H1 (cell line): Measurements from ENCODE around the gene CAMK2N2. TPM values are rescaled to one million over a fixed set of nuclear protein-coding genes. Genes with fewer than 3 reads are reported as not detected.

ENCODE experiments used
- ASH2L ChIP-seq: fragments of 200-600, 300-600 bp; sonication (generic); IDR thresholded peaks from one replicate; pipeline ENCODE4 v1.7.1; 2017; ENCODE audit warnings: low read length
- EGR1 ChIP-seq: IDR thresholded peaks from 2 replicates; pipeline ENCODE4 v1.6.1; 2011; ENCODE audit warnings: low read depth, low read length, borderline replicate concordance
- HDAC6 ChIP-seq: IDR thresholded peaks from one replicate; pipeline ENCODE4 v1.7.1; 2012; ENCODE audit warnings: low read depth, mild to moderate bottlenecking, inconsistent platforms, low read length, moderate library complexity
- KDM5A ChIP-seq: fragments of 200-600 bp; IDR thresholded peaks from 2 replicates; pipeline ENCODE4 v1.7.1; 2012; ENCODE audit warnings: mild to moderate bottlenecking, low read length, inconsistent platforms, mixed read lengths
- POLR2A ChIP-seq, 2 experiments: IDR thresholded peaks; 1 replicate in 1 of 2; 2 replicates in 1 of 2; pipeline ENCODE4 v1.6.1; 2011; ENCODE audit warnings: low read depth in 2 of 2, low read length in 2 of 2, mild to moderate bottlenecking in 2 of 2; ENCODE audit errors: control extremely low read depth in 1 of 2
- TAF1 ChIP-seq: IDR thresholded peaks from 2 replicates; pipeline ENCODE4 v1.6.1; 2011; ENCODE audit warnings: mild to moderate bottlenecking, low read depth, low read length
- TAF7 ChIP-seq: optimal IDR thresholded peaks from 2 replicates; pipeline ENCODE3; 2011; ENCODE audit warnings: low read depth, mild to moderate bottlenecking, inconsistent platforms, low read length, moderate library complexity, borderline replicate concordance
- polyA plus RNA-seq, 7 experiments: library from polyadenylated mRNA; depleted of rRNA in 3 of 7; stranded (reverse) in 5 of 7; unstranded in 2 of 7; fragments of >200 nt in 5 of 7; fragments of 200-250 nt in 2 of 7; gene quantifications; 1 replicate in 5 of 7; 2 replicates in 1 of 7; 4 replicates in 1 of 7; pipeline versions ENCODE4 v1.2.1 to v1.2.3, GENCODE V29; 2011 to 2013; ENCODE audit warnings: missing spikeins in 2 of 7, mixed read lengths in 2 of 7
- total RNA-seq: library from RNA; stranded (reverse); fragmentation: NEBNext Ultra II Directional; extraction: Animal tissue kit (Norgen Biotek cat#: 25700); gene quantifications from 2 replicates; pipeline ENCODE4 v1.2.1, GENCODE V29; 2021

The CAMK2N2 gene
- total and polyA plus RNA-seq, 2 of the 8 experiments (the other 6 are each of a cell fraction or from before 2014, with no cell fraction given) = 4.0 to 17.7 TPM

DNA sequence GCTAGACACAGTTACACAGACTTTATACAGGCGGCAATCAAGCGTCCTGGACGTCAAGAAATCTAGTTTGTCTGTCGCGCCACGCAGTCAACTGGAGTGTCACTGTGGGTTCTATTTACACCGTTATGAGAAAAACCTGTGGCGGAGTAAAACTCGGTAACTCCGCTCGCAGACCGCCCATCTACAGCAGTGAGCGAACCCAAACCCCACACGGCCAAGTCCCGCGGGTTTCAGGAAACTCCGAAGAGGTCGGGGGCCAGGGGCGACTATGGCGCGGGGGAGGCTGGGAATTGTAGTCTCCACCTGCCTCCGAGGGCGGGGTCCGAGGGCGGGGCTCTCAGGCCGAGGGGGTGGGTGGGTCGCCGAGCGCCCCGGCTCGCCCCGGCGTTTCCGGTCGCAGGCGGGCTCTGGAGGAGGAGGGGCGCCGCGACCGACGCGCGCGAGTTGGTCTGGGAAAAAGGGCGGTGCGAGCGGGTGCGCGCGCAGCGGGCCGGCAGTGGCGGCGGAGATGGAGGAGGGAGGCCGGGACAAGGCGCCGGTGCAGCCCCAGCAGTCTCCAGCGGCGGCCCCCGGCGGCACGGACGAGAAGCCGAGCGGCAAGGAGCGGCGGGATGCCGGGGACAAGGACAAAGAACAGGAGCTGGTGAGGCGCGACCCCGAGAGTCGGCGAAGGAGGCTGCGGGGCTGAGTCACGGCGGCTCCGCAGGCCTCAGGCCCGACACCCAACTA is 37.6 kb upstream of the CAMK2N2 start, which contains the start of gene PSMD2 (continued):
- TF ChIP-seq ASH2L (peak; percentile 58), HDAC6 (no peak), KDM5A (no peak), TAF1 (peak; percentile 91), EGR1 (peak; percentile 20; the same call in 1 of the 2 replicates), TAF7 (peak; percentile 43), POLR2A (IDR thresholded peaks at IDR 0.05; ENCODE audit: control extremely low read depth in 1 of 2, low read depth in 2 of 2, low read length in 2 of 2) (peak; percentile 80 to 83)
